ENCODE results near the gene PAPOLB. TPM values are rescaled to one million over a fixed set of nuclear protein-coding genes. Genes with fewer than 3 reads are reported as not detected.

PAPOLB gene
- total RNA-seq, 1 experiment from 2014 or later = 0.31 TPM

DNA sequence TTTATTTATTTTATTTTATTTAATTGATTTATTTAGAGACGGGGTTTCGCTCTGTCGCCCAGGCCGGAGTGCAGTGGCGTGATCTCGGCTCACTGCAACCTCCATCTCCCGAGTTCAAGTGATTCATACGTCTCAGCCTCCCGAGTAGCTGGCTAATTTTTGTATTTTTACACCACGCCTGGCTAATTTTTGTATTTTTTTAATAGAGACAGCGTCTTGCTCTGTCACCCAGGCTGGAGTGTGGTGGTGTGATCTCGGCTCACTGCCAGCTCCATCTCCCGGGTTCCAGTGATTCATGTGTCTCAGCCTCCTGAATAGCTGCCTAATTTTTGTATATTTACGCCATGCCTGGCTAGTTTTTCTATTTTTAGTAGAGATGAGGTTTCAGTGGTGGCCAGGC, 52.2 kb downstream of the PAPOLB start:
- no peaks in the 10 kb centered on the region for H3K4me1 Mint-ChIP-seq
- ChIA-PET CTCF (interaction anchor here (2.1 kb wide), 1 partner anchor 11 kb away, joined by 6 read pairs; no protein-coding TSS in a partner anchor), POLR2A (no interaction called here)
- no peak overlapping the region; the same call in 1 of the 2 replicates for H3K4me3 Mint-ChIP-seq
- DNase-seq (ENCODE audit: low spot score) = no peak
- ATAC-seq = no peak
- H3K27me3 Mint-ChIP-seq (ENCODE audit: low read depth) = peaks cover 24% of the 10 kb centered on the region
- no peak overlapping the region for H3K27ac Mint-ChIP-seq
- peaks cover 7% of the 10 kb centered on the region for H3K9me3 Mint-ChIP-seq
- peaks cover 3% of the 10 kb centered on the region; the same call in 1 of the 2 replicates for H3K36me3 Mint-ChIP-seq
- TF ChIP-seq HMGA2 (CRISPR knock-in tag; IDR thresholded peaks at IDR 0.05) (0 out of 2 replicates have a peak, but pooled peaks have one; percentile 45), EMX1 (CRISPR knock-in tag; IDR thresholded peaks at IDR 0.05) (no peak)

DNA sequence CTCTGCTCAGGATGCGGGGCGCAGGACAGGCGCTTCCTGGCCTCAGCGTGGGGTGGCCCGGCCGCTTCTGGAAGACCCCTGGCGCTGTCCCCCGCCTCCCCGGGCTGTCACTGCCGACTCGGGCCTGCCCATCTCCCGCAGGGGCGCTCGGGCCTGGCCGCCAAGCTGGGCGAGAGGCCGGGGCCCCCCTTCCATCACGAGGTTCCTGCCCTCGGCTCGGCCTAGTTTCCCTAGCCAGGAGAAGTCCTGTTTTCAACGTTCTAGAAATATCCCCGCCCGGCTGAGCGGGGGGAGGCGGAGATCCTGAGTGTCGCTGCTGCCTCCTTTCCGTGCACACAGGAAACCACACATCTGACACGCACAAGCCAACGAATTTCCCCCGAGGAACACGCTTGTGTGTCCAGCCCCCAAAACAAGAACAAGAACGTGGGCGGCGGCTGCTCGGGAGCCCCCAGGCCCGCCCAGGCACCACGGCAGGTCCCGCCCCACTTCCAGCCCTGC, 52.7 kb downstream of the PAPOLB start:
- H3K27me3 Mint-ChIP-seq (ENCODE audit: low read depth) = peaks cover 24% of the 10 kb centered on the region
- ATAC-seq (no peak), DNase-seq (ENCODE audit: low spot score) (no peak)
- peaks cover 3% of the 10 kb centered on the region; the same call in 1 of the 2 replicates for H3K36me3 Mint-ChIP-seq
- peak overlapping the region; percentile 34; the same call in 1 of the 2 replicates for H3K4me3 Mint-ChIP-seq
- H3K27ac Mint-ChIP-seq = no peak overlapping the region
- peaks cover 7% of the 10 kb centered on the region for H3K9me3 Mint-ChIP-seq
- ChIA-PET CTCF (interaction anchor here (0.9 to 2.1 kb wide), 2 partner anchors 11 to 21 kb away, joined by 3 to 6 read pairs; no protein-coding TSS in a partner anchor), POLR2A (no interaction called here)
- TF ChIP-seq JAZF1 (CRISPR knock-in tag; IDR thresholded peaks at IDR 0.05) (no peak), EMX1 (CRISPR knock-in tag; IDR thresholded peaks at IDR 0.05) (no peak)
- TF ChIP-seq, protein P1, sequence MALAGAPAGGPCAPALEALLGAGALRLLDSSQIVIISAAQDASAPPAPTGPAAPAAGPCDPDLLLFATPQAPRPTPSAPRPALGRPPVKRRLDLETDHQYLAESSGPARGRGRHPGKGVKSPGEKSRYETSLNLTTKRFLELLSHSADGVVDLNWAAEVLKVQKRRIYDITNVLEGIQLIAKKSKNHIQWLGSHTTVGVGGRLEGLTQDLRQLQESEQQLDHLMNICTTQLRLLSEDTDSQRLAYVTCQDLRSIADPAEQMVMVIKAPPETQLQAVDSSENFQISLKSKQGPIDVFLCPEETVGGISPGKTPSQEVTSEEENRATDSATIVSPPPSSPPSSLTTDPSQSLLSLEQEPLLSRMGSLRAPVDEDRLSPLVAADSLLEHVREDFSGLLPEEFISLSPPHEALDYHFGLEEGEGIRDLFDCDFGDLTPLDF (CRISPR knock-in tag; IDR thresholded peaks at IDR 0.05) = no peak
- H3K4me1 Mint-ChIP-seq = peaks cover under 1% of the 10 kb centered on the region; the same call in 1 of the 2 replicates

GRCh38 chr7:4808565-4808964, 53.3 kb downstream of the PAPOLB start:
- H3K9me3 Mint-ChIP-seq = peaks cover 7% of the 10 kb centered on the region
- POLR2A ChIA-PET = interaction anchor here (1.1 kb wide), 1 partner anchor 74 kb away, joined by 4 read pairs; no protein-coding TSS in a partner anchor
- H3K36me3 Mint-ChIP-seq = peaks cover 3% of the 10 kb centered on the region; the same call in 1 of the 2 replicates
- CTCF ChIA-PET = interaction anchor here (0.9 to 3.7 kb wide), 3 partner anchors 10 to 21 kb away, joined by 3 to 37 read pairs (median 6); no protein-coding TSS in a partner anchor
- peak overlapping the region; percentile 29 for H3K4me3 Mint-ChIP-seq
- DNase-seq (ENCODE audit: low spot score) (no peak), ATAC-seq (no peak)
- H3K27me3 Mint-ChIP-seq (ENCODE audit: low read depth) = peaks cover 24% of the 10 kb centered on the region
- H3K4me1 Mint-ChIP-seq = peaks cover 4% of the 10 kb centered on the region
- TF ChIP-seq IRF2 (CRISPR knock-in tag; IDR thresholded peaks at IDR 0.05; ENCODE audit: borderline replicate concordance, low read depth) (no peak), TEAD4 (CRISPR knock-in tag; IDR thresholded peaks at IDR 0.05) (no peak), SMAD4 (CRISPR knock-in tag; IDR thresholded peaks at IDR 0.05) (no peak), CREM (CRISPR knock-in tag; IDR thresholded peaks at IDR 0.05) (no peak), PRDM15 (CRISPR knock-in tag; IDR thresholded peaks at IDR 0.05) (no peak), ZBTB43 (CRISPR knock-in tag; IDR thresholded peaks at IDR 0.05) (no peak), RELA (CRISPR knock-in tag; IDR thresholded peaks at IDR 0.05; ENCODE audit: borderline replicate concordance) (no peak), CBFB (CRISPR knock-in tag; IDR thresholded peaks at IDR 0.05; ENCODE audit: low read depth) (no peak), ZSCAN18 (CRISPR knock-in tag; IDR thresholded peaks at IDR 0.05) (no peak), ZNF263 (CRISPR knock-in tag; IDR thresholded peaks at IDR 0.05; ENCODE audit: low read depth) (no peak)
- TF ChIP-seq, protein P2, sequence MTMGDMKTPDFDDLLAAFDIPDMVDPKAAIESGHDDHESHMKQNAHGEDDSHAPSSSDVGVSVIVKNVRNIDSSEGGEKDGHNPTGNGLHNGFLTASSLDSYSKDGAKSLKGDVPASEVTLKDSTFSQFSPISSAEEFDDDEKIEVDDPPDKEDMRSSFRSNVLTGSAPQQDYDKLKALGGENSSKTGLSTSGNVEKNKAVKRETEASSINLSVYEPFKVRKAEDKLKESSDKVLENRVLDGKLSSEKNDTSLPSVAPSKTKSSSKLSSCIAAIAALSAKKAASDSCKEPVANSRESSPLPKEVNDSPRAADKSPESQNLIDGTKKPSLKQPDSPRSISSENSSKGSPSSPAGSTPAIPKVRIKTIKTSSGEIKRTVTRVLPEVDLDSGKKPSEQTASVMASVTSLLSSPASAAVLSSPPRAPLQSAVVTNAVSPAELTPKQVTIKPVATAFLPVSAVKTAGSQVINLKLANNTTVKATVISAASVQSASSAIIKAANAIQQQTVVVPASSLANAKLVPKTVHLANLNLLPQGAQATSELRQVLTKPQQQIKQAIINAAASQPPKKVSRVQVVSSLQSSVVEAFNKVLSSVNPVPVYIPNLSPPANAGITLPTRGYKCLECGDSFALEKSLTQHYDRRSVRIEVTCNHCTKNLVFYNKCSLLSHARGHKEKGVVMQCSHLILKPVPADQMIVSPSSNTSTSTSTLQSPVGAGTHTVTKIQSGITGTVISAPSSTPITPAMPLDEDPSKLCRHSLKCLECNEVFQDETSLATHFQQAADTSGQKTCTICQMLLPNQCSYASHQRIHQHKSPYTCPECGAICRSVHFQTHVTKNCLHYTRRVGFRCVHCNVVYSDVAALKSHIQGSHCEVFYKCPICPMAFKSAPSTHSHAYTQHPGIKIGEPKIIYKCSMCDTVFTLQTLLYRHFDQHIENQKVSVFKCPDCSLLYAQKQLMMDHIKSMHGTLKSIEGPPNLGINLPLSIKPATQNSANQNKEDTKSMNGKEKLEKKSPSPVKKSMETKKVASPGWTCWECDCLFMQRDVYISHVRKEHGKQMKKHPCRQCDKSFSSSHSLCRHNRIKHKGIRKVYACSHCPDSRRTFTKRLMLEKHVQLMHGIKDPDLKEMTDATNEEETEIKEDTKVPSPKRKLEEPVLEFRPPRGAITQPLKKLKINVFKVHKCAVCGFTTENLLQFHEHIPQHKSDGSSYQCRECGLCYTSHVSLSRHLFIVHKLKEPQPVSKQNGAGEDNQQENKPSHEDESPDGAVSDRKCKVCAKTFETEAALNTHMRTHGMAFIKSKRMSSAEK (CRISPR knock-in tag; IDR thresholded peaks at IDR 0.05; ENCODE audit: borderline replicate concordance) = no peak
- TF ChIP-seq, protein P3, sequence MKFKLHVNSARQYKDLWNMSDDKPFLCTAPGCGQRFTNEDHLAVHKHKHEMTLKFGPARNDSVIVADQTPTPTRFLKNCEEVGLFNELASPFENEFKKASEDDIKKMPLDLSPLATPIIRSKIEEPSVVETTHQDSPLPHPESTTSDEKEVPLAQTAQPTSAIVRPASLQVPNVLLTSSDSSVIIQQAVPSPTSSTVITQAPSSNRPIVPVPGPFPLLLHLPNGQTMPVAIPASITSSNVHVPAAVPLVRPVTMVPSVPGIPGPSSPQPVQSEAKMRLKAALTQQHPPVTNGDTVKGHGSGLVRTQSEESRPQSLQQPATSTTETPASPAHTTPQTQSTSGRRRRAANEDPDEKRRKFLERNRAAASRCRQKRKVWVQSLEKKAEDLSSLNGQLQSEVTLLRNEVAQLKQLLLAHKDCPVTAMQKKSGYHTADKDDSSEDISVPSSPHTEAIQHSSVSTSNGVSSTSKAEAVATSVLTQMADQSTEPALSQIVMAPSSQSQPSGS (CRISPR knock-in tag; IDR thresholded peaks at IDR 0.05; ENCODE audit: borderline replicate concordance, low read depth) = no peak
- H3K27ac Mint-ChIP-seq = no peak overlapping the region
